ENCODE results near the gene CLIP4. TPM values are rescaled to one million over a fixed set of nuclear protein-coding genes. Genes with fewer than 3 reads are reported as not detected.

Gene CLIP4
- polyA plus RNA-seq, 1 donor, result 4.3 TPM

GRCh38 chr2:29187926-29188325, 72.7 kb downstream of the CLIP4 start:
- 86% methylated on average over 1 of the region's 2 CpGs for WGBS (ENCODE audit: insufficient coverage, low lambda C conversion rate)
- no peak for DNase-seq
- H3K4me1 ChIP-seq (ENCODE audit: control insufficient read depth, insufficient read depth, low read length), result no peaks in the 10 kb centered on the region

GRCh38 chr2:29189052-29189451, 73.8 kb downstream of the CLIP4 start:
- Histone ChIP-seq H3K36me3 (ENCODE audit: control insufficient read depth, insufficient read depth, low read length) (no peaks in the 10 kb centered on the region), H3K9me3 (ENCODE audit: control insufficient read depth, low read depth, low read length) (no peaks in the 10 kb centered on the region), H3K27ac (ENCODE audit: low read length) (no peak overlapping the region), H3K4me1 (ENCODE audit: control insufficient read depth, insufficient read depth, low read length) (no peaks in the 10 kb centered on the region), H3K27me3 (ENCODE audit: control insufficient read depth, insufficient read depth, low read length) (no peaks in the 10 kb centered on the region), H3K4me3 (ENCODE audit: low read length) (no peak overlapping the region)
- no CpG with 5 or more reads among the region's 5 CpGs for WGBS (ENCODE audit: insufficient coverage, low lambda C conversion rate)
- DNase-seq, result no peak

More at GRCh38 chr2:29187926-29188325, 72.7 kb downstream of the CLIP4 start:
- H3K4me3 ChIP-seq (ENCODE audit: low read length), result no peak overlapping the region
- no peaks in the 10 kb centered on the region for H3K27me3 ChIP-seq (ENCODE audit: control insufficient read depth, insufficient read depth, low read length)
- no peak overlapping the region for H3K27ac ChIP-seq (ENCODE audit: low read length)
- no peaks in the 10 kb centered on the region for H3K36me3 ChIP-seq (ENCODE audit: control insufficient read depth, insufficient read depth, low read length)
- H3K9me3 ChIP-seq (ENCODE audit: control insufficient read depth, low read depth, low read length), result no peaks in the 10 kb centered on the region

DNA sequence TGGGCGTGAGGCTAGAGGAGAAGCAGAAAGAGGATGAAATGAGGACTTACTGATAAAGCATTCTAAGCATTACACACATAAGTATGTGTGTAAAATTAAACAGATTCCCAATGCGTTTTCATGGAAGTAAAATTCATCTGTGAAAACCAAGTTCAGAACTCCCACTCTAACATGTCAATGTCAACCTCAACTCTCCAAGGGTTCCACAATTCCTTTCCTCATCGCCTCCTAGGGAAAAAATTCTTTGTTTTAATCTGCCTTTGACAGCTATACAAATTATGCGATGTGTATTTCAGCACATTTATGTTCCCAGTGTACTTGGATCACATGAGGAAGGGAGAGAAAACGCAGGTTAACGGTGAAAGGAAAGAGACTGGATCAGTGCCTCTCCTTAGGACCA, 76.6 kb downstream of the CLIP4 start:
- DNase-seq, result no peak
- no peaks in the 10 kb centered on the region for H3K9me3 ChIP-seq (ENCODE audit: control insufficient read depth, low read depth, low read length)
- WGBS (ENCODE audit: insufficient coverage, low lambda C conversion rate), result no CpG with 5 or more reads among the region's 6 CpGs

GRCh38 chr2:29192526-29192925, 77.3 kb downstream of the CLIP4 start:
- no peaks in the 10 kb centered on the region for H3K9me3 ChIP-seq (ENCODE audit: control insufficient read depth, low read depth, low read length)
- H3K27ac ChIP-seq (ENCODE audit: low read length), result no peak overlapping the region
- 80% methylated on average over 1 of the region's 3 CpGs for WGBS (ENCODE audit: insufficient coverage, low lambda C conversion rate)
- no peaks in the 10 kb centered on the region for H3K36me3 ChIP-seq (ENCODE audit: control insufficient read depth, insufficient read depth, low read length)
- no peaks in the 10 kb centered on the region for H3K27me3 ChIP-seq (ENCODE audit: control insufficient read depth, insufficient read depth, low read length)
- no peak overlapping the region for H3K4me3 ChIP-seq (ENCODE audit: low read length)
- no peak for DNase-seq
- H3K4me1 ChIP-seq (ENCODE audit: control insufficient read depth, insufficient read depth, low read length), result no peaks in the 10 kb centered on the region

More for the DNA sequence above, 76.6 kb downstream of the CLIP4 start:
- Histone ChIP-seq H3K4me3 (ENCODE audit: low read length) (no peak overlapping the region), H3K4me1 (ENCODE audit: control insufficient read depth, insufficient read depth, low read length) (no peaks in the 10 kb centered on the region), H3K36me3 (ENCODE audit: control insufficient read depth, insufficient read depth, low read length) (no peaks in the 10 kb centered on the region), H3K27ac (ENCODE audit: low read length) (no peak overlapping the region), H3K27me3 (ENCODE audit: control insufficient read depth, insufficient read depth, low read length) (no peaks in the 10 kb centered on the region)

- no peak overlapping the region for H3K4me3 ChIP-seq (ENCODE audit: low read length)
- no peaks in the 10 kb centered on the region for H3K4me1 ChIP-seq (ENCODE audit: control insufficient read depth, insufficient read depth, low read length)
- H3K27ac ChIP-seq (ENCODE audit: low read length), result no peak overlapping the region
- no peaks in the 10 kb centered on the region for H3K36me3 ChIP-seq (ENCODE audit: control insufficient read depth, insufficient read depth, low read length)
- WGBS (ENCODE audit: insufficient coverage, low lambda C conversion rate), result no CpG with 5 or more reads among the region's 12 CpGs
- H3K9me3 ChIP-seq (ENCODE audit: control insufficient read depth, low read depth, low read length), result no peaks in the 10 kb centered on the region
- H3K27me3 ChIP-seq (ENCODE audit: control insufficient read depth, insufficient read depth, low read length), result no peaks in the 10 kb centered on the region
- no peak for DNase-seq
These were observed 77.9 kb downstream of the CLIP4 start for GRCh38 chr2:29193111-29193510.

- DNase-seq, result no peak
- WGBS (ENCODE audit: insufficient coverage, low lambda C conversion rate), result no CpG with 5 or more reads among the region's 7 CpGs
- no peak overlapping the region for H3K4me3 ChIP-seq (ENCODE audit: low read length)
- H3K27ac ChIP-seq (ENCODE audit: low read length), result no peak overlapping the region
- no peaks in the 10 kb centered on the region for H3K4me1 ChIP-seq (ENCODE audit: control insufficient read depth, insufficient read depth, low read length)
- H3K27me3 ChIP-seq (ENCODE audit: control insufficient read depth, insufficient read depth, low read length), result no peaks in the 10 kb centered on the region
- no peaks in the 10 kb centered on the region for H3K36me3 ChIP-seq (ENCODE audit: control insufficient read depth, insufficient read depth, low read length)
- no peaks in the 10 kb centered on the region for H3K9me3 ChIP-seq (ENCODE audit: control insufficient read depth, low read depth, low read length)
These were observed 78.5 kb downstream of the CLIP4 start for GRCh38 chr2:29193681-29194080.

GRCh38 chr2:29195796-29196195, 80.6 kb downstream of the CLIP4 start:
- Histone ChIP-seq H3K9me3 (ENCODE audit: control insufficient read depth, low read depth, low read length) (no peaks in the 10 kb centered on the region), H3K27ac (ENCODE audit: low read length) (no peak overlapping the region), H3K27me3 (ENCODE audit: control insufficient read depth, insufficient read depth, low read length) (no peaks in the 10 kb centered on the region), H3K4me1 (ENCODE audit: control insufficient read depth, insufficient read depth, low read length) (no peaks in the 10 kb centered on the region), H3K4me3 (ENCODE audit: low read length) (no peak overlapping the region), H3K36me3 (ENCODE audit: control insufficient read depth, insufficient read depth, low read length) (no peaks in the 10 kb centered on the region)
- DNase-seq, result no peak
- WGBS (ENCODE audit: insufficient coverage, low lambda C conversion rate), result 85% methylated on average over 6 of the region's 8 CpGs

DNA sequence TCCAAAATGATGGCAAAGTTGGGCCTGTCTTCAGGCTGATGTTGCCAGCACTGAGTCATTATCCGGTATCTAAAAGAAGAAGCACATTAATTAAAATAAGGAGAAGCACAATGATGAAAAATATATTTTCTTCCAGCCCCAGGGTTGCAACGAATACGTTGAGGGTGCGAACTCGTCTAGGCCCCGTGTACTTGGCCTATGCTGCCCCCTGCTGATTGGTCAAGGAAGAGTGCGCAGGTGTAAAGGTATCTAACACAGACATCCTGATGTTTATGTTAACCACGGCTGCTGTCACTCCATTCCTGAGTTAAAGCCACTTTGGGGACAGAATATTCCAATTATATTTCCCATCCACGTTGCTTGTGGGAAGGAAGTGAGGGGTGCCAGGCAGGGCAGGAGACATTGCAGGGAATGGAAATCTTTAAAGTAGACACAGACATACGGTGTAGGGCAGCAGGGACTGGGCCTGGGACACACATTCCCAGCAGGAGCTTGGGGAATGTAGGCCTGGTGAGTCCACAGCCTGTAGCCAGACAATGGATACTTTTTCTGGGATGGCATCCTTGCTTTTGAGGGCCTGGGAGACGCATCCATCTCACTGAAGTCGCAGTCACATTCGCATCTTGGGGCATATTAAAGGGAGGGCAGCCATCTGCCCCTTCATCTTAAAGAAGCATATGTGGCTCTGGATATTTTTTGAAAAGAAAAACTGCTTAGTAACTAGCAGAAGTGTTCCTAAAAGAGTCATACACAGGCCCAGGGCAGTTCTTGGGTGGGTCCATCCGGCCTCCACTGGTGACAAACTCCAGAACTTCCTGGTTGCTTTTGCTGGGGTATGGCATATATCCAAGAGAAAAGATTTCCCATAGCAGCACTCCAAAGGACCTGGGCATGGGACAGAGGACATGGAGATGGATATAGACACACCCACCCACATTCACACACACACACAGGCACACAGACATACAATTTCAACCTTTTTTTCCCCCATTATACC, 81.9 kb downstream of the CLIP4 start:
- no peaks in the 10 kb centered on the region for H3K36me3 ChIP-seq (ENCODE audit: control insufficient read depth, insufficient read depth, low read length)

GRCh38 chr2:29201979-29202378, 86.8 kb downstream of the CLIP4 start:
- no CpG with 5 or more reads among the region's 5 CpGs for WGBS (ENCODE audit: insufficient coverage, low lambda C conversion rate)
- DNase-seq, result no peak
- Histone ChIP-seq H3K27me3 (ENCODE audit: control insufficient read depth, insufficient read depth, low read length) (peaks cover 4% of the 10 kb centered on the region), H3K27ac (ENCODE audit: low read length) (no peak overlapping the region), H3K9me3 (ENCODE audit: control insufficient read depth, low read depth, low read length) (no peaks in the 10 kb centered on the region), H3K4me1 (ENCODE audit: control insufficient read depth, insufficient read depth, low read length) (no peaks in the 10 kb centered on the region), H3K36me3 (ENCODE audit: control insufficient read depth, insufficient read depth, low read length) (no peaks in the 10 kb centered on the region), H3K4me3 (ENCODE audit: low read length) (no peak overlapping the region)

More for the DNA sequence above, 81.9 kb downstream of the CLIP4 start:
- DNase-seq, result peak; percentile 37 to 41
- Histone ChIP-seq H3K27ac (ENCODE audit: low read length) (no peak overlapping the region), H3K4me3 (ENCODE audit: low read length) (no peak overlapping the region), H3K27me3 (ENCODE audit: control insufficient read depth, insufficient read depth, low read length) (peaks cover 4% of the 10 kb centered on the region), H3K4me1 (ENCODE audit: control insufficient read depth, insufficient read depth, low read length) (no peaks in the 10 kb centered on the region), H3K9me3 (ENCODE audit: control insufficient read depth, low read depth, low read length) (no peaks in the 10 kb centered on the region)
- WGBS (ENCODE audit: insufficient coverage, low lambda C conversion rate), result 60% methylated on average over 1 of the region's 14 CpGs

DNA sequence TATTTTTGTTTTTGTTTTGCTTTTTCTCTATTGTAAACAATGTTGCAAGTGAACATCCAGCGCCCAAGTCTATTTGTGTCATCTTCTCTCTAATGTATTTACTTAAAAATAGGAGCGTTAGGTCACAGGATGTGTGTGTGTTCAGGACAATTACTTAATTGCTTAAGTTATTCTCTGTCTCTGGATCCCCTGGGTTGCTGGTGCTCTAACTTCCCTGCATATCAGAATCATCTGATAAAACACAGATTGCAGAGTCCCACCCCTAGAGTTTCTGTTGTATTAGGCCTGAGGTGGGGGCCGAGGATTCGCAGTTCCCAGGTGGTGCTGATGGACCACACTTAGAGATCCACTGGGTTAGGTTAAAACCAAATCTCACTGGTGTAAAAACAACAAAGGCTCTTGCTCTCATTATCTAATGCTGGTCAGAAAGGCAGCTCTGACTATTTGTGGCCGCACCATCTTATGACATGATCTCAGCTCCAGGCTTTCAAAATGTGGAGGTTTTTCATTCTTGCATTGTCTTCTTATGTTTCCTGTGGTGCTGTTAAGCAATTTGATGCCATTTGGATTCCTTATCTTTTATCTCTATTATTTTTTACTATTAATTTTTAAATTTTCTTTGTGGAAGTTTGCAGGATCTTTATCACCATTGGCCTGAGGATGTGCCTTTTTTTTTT, 87.7 kb downstream of the CLIP4 start:
- H3K9me3 ChIP-seq (ENCODE audit: control insufficient read depth, low read depth, low read length), result no peaks in the 10 kb centered on the region
- DNase-seq, result no peak
- no peak overlapping the region for H3K27ac ChIP-seq (ENCODE audit: low read length)
- H3K36me3 ChIP-seq (ENCODE audit: control insufficient read depth, insufficient read depth, low read length), result no peaks in the 10 kb centered on the region
- no peaks in the 10 kb centered on the region for H3K4me1 ChIP-seq (ENCODE audit: control insufficient read depth, insufficient read depth, low read length)
- H3K4me3 ChIP-seq (ENCODE audit: low read length), result no peak overlapping the region
- no CpG with 5 or more reads among the region's 5 CpGs for WGBS (ENCODE audit: insufficient coverage, low lambda C conversion rate)
- peaks cover 4% of the 10 kb centered on the region for H3K27me3 ChIP-seq (ENCODE audit: control insufficient read depth, insufficient read depth, low read length)

Data from large intestine (tissue), 3 donors.